IPS-15b (cell line): ENCODE measurements around the gene SPATA18.

ENCODE experiments used
- H3K27me3 ChIP-seq: one replicate; pipeline ENCODE4 v1.6.1; 2013; ENCODE audit warnings: low read length; ENCODE audit not compliant: control insufficient read depth, insufficient read depth
- H3K36me3 ChIP-seq: one replicate; pipeline ENCODE4 v1.6.1; 2013; ENCODE audit warnings: low read length; ENCODE audit not compliant: control insufficient read depth, insufficient read depth
- H3K4me1 ChIP-seq: one replicate; pipeline ENCODE4 v1.6.1; 2013; ENCODE audit warnings: mild to moderate bottlenecking, low read length; ENCODE audit not compliant: control insufficient read depth, insufficient read depth
- H3K4me3 ChIP-seq: one replicate; pipeline ENCODE4 v1.5.1; 2013; ENCODE audit warnings: low read depth, low read length
- H3K9ac ChIP-seq: one replicate; pipeline ENCODE4 v1.6.1; 2013; ENCODE audit warnings: low read depth, mild to moderate bottlenecking, low read length
- H3K9me3 ChIP-seq: one replicate; pipeline ENCODE4 v1.6.1; 2013; ENCODE audit warnings: mild to moderate bottlenecking, low read length; ENCODE audit not compliant: control insufficient read depth, insufficient read depth

Gene SPATA18

DNA sequence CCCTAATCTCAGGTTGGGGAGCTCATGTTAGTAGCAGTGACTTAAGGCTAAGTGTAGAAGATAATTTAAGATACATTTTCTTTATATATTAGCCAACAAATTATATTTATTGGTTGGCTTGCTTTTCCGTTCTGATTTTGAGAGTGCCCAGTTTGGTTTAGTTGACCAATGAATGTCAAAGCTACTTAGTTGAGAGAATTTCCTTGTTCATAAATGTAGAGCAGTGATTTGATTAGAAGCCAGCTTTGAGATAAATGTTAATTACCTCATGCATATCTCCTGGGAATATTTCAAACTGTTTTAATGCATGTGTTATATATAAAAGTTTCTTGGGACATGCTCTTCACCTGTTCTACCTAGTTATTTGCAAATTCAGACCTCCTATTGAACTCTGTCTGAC, 44.3 kb downstream of the SPATA18 start:
- Histone ChIP-seq H3K4me3 (no peak overlapping the region), H3K4me1 (no peaks in the 10 kb centered on the region), H3K9me3 (no peaks in the 10 kb centered on the region), H3K27me3 (no peaks in the 10 kb centered on the region), H3K36me3 (no peaks in the 10 kb centered on the region), H3K9ac (no peak overlapping the region)

GRCh38 chr4:52096048-52096447, 44.9 kb downstream of the SPATA18 start:
- no peaks in the 10 kb centered on the region for H3K27me3 ChIP-seq
- H3K4me1 ChIP-seq, result no peaks in the 10 kb centered on the region

GRCh38 chr4:52098618-52099017, 47.5 kb downstream of the SPATA18 start:
- Histone ChIP-seq H3K9ac (no peak overlapping the region), H3K9me3 (no peaks in the 10 kb centered on the region), H3K36me3 (no peaks in the 10 kb centered on the region), H3K4me3 (no peak overlapping the region), H3K27me3 (no peaks in the 10 kb centered on the region), H3K4me1 (no peaks in the 10 kb centered on the region)

More at GRCh38 chr4:52096048-52096447, 44.9 kb downstream of the SPATA18 start:
- no peak overlapping the region for H3K9ac ChIP-seq
- H3K9me3 ChIP-seq, result no peaks in the 10 kb centered on the region
- no peaks in the 10 kb centered on the region for H3K36me3 ChIP-seq
- no peak overlapping the region for H3K4me3 ChIP-seq

GRCh38 chr4:52099860-52100461, 48.9 kb downstream of the SPATA18 start:
- Histone ChIP-seq H3K9ac (no peak overlapping the region), H3K27me3 (no peaks in the 10 kb centered on the region), H3K9me3 (no peaks in the 10 kb centered on the region), H3K4me3 (no peak overlapping the region), H3K36me3 (no peaks in the 10 kb centered on the region), H3K4me1 (no peaks in the 10 kb centered on the region)

- Histone ChIP-seq H3K36me3 (no peaks in the 10 kb centered on the region), H3K4me3 (no peak overlapping the region), H3K9me3 (no peaks in the 10 kb centered on the region), H3K4me1 (no peaks in the 10 kb centered on the region), H3K9ac (no peak overlapping the region), H3K27me3 (no peaks in the 10 kb centered on the region)
Measured at GRCh38 chr4:52102587-52102986, 51.5 kb downstream of the SPATA18 start.

DNA sequence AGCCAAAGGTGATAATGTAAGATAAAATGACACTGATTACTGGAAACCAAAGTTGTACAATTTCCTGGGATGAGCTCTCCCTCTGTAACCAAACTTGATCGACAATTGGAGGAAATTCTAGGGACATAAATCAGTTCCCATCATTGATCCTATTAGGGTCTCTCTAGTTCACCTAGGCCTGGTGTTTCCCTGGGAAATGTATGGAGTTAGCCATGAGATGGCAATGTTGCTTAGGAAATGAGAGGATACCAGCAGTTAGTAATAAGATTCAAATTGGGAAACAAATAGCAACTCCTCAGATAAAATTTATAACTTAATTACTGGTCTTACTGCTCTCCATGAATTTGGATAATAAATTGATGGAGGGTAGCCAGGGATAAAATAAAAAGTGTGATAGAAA, 52.2 kb downstream of the SPATA18 start:
- H3K4me1 ChIP-seq, result no peaks in the 10 kb centered on the region
- no peak overlapping the region for H3K9ac ChIP-seq
- no peak overlapping the region for H3K4me3 ChIP-seq

DNA sequence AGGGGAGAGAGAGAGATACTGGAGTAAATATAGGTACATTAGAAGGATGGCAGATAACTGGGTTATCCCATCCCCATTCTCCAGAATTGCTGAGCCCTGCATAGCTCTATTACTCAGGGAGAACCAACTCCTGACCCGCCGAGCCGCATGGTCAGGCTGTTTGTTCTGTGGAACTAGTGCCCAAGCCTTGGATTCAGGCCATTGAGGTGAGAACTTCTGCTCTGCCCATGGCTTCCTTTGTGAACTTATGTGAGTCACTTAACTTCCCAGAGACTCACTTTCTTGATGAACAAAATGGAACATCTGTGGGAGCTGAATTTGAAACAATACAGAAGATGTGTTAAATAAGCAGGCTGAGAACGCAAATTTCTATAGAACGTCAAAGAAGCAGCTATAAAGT, 54.2 kb downstream of the SPATA18 start:
- Histone ChIP-seq H3K4me3 (no peak overlapping the region), H3K9me3 (no peaks in the 10 kb centered on the region), H3K36me3 (no peaks in the 10 kb centered on the region), H3K27me3 (no peaks in the 10 kb centered on the region), H3K9ac (no peak overlapping the region), H3K4me1 (no peaks in the 10 kb centered on the region)

More for the DNA sequence above, 52.2 kb downstream of the SPATA18 start:
- no peaks in the 10 kb centered on the region for H3K27me3 ChIP-seq
- H3K9me3 ChIP-seq, result no peaks in the 10 kb centered on the region
- no peaks in the 10 kb centered on the region for H3K36me3 ChIP-seq

GRCh38 chr4:52106191-52106590, 55.1 kb downstream of the SPATA18 start:
- Histone ChIP-seq H3K27me3 (no peaks in the 10 kb centered on the region), H3K9ac (no peak overlapping the region), H3K36me3 (no peaks in the 10 kb centered on the region), H3K4me1 (no peaks in the 10 kb centered on the region), H3K9me3 (no peaks in the 10 kb centered on the region), H3K4me3 (no peak overlapping the region)

DNA sequence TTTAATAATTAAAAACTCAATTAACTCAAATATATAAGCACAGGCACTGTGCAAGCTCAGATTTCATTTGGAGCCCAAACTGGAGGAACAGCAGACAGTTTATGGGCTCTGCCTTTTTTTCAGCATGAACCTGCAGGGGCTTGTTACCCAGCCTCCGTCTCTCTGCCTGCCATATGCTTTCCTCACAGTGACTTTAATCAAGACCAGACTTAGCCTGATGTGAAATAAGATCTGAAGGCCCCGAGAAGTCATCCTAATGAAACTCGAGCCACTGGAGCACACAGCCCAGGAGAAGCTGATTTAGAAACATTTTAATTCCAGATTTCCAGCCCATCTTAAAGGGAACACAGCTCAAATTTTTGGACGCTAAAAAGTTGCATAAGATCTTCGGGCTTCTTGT, 55.6 kb downstream of the SPATA18 start:
- H3K9me3 ChIP-seq, result no peaks in the 10 kb centered on the region
- H3K27me3 ChIP-seq, result no peaks in the 10 kb centered on the region
- no peak overlapping the region for H3K9ac ChIP-seq
- H3K4me1 ChIP-seq, result no peaks in the 10 kb centered on the region
- H3K36me3 ChIP-seq, result no peaks in the 10 kb centered on the region
- no peak overlapping the region for H3K4me3 ChIP-seq

GRCh38 chr4:52107336-52107735, 56.2 kb downstream of the SPATA18 start:
- Histone ChIP-seq H3K4me3 (no peak overlapping the region), H3K4me1 (no peaks in the 10 kb centered on the region)

GRCh38 chr4:52107745-52108144, 56.6 kb downstream of the SPATA18 start:
- Histone ChIP-seq H3K9me3 (no peaks in the 10 kb centered on the region), H3K4me3 (no peak overlapping the region), H3K27me3 (no peaks in the 10 kb centered on the region), H3K36me3 (no peaks in the 10 kb centered on the region), H3K4me1 (no peaks in the 10 kb centered on the region), H3K9ac (no peak overlapping the region)

More at GRCh38 chr4:52107336-52107735, 56.2 kb downstream of the SPATA18 start:
- H3K9me3 ChIP-seq, result no peaks in the 10 kb centered on the region
- no peaks in the 10 kb centered on the region for H3K27me3 ChIP-seq
- H3K36me3 ChIP-seq, result no peaks in the 10 kb centered on the region
- no peak overlapping the region for H3K9ac ChIP-seq

- Histone ChIP-seq H3K36me3 (no peaks in the 10 kb centered on the region), H3K4me1 (no peaks in the 10 kb centered on the region), H3K27me3 (no peaks in the 10 kb centered on the region), H3K4me3 (no peak overlapping the region), H3K9me3 (no peaks in the 10 kb centered on the region), H3K9ac (no peak overlapping the region)
Measured at GRCh38 chr4:52110171-52110570, 59.1 kb downstream of the SPATA18 start.
